NCI-H2081 (cell line): ENCODE measurements around the gene SIRT2.
"Not testable (repeated sequence)": the region's sequence is repeated elsewhere in the genome, so short reads cannot be mapped to it uniquely, and the experiment has no call there.

Source experiments
- DNase-seq, 2 experiments: peaks; one replicate each; lab custom pipeline; 2025; lab: John Stamatoyannopoulos, UW

Gene SIRT2

GRCh38 chr19:38899447-38900201, at the start of gene SIRT2, which contains the start of gene NFKBIB:
SIRT2 (minus strand) TSS chr19:38899618; CDS start chr19:38899521, 97 bp downstream.
NFKBIB (plus strand) TSS chr19:38899969; CDS start chr19:38900033, 64 bp downstream.
- peak; percentile 99 for DNase-seq

- no peak for DNase-seq
These were observed 47.0 kb upstream of the SIRT2 start for GRCh38 chr19:38946229-38947010.

GRCh38 chr19:38945562-38946228, 46.3 kb upstream of the SIRT2 start:
- no peak for DNase-seq

GRCh38 chr19:38944981-38945506, 45.6 kb upstream of the SIRT2 start:
- no peak for DNase-seq

- DNase-seq: no peak
These were observed 43.2 kb upstream of the SIRT2 start for GRCh38 chr19:38942471-38943181.

- DNase-seq: no peak
These were observed 42.6 kb upstream of the SIRT2 start for GRCh38 chr19:38941979-38942378.

GRCh38 chr19:38941466-38941865, 42.0 kb upstream of the SIRT2 start:
- not testable (repeated sequence) for DNase-seq

GRCh38 chr19:38939957-38940356, 40.5 kb upstream of the SIRT2 start:
- DNase-seq: no peak

GRCh38 chr19:38933544-38933943, 34.1 kb upstream of the SIRT2 start:
- no peak for DNase-seq

- peak; percentile 6 to 12 for DNase-seq
These were observed 33.2 kb upstream of the SIRT2 start for GRCh38 chr19:38932425-38933179.

GRCh38 chr19:38931521-38931793, 32.0 kb upstream of the SIRT2 start:
- no peak for DNase-seq

GRCh38 chr19:38930776-38931520, 31.5 kb upstream of the SIRT2 start, which contains the start of gene MRPS12:
MRPS12 (plus strand) TSS chr19:38930944; CDS start chr19:38931295, 351 bp downstream.
- DNase-seq: peak; percentile 98 to 99

GRCh38 chr19:38929929-38930775, 30.7 kb upstream of the SIRT2 start, which contains the start of gene SARS2:
SARS2 (minus strand) TSS chr19:38930763; CDS start chr19:38930736, 27 bp downstream.
- DNase-seq: peak; percentile 94

- no peak for DNase-seq
These were observed 29.1 kb upstream of the SIRT2 start for GRCh38 chr19:38928391-38929001.

- no peak for DNase-seq
These were observed 25.0 kb upstream of the SIRT2 start for GRCh38 chr19:38924388-38924787.

- DNase-seq: no peak
These were observed 23.1 kb upstream of the SIRT2 start for GRCh38 chr19:38922482-38922881.

- DNase-seq: no peak
These were observed 22.2 kb upstream of the SIRT2 start for GRCh38 chr19:38921420-38922274.
